ENCODE data around the gene MMEL1.
A peak's percentile ranks its signal among the peaks of the same experiment; 100 is the strongest.
"Not testable (repeated sequence)": the region's sequence is repeated elsewhere in the genome, so short reads cannot be mapped to it uniquely, and the experiment has no call there.

MMEL1 gene

DNA sequence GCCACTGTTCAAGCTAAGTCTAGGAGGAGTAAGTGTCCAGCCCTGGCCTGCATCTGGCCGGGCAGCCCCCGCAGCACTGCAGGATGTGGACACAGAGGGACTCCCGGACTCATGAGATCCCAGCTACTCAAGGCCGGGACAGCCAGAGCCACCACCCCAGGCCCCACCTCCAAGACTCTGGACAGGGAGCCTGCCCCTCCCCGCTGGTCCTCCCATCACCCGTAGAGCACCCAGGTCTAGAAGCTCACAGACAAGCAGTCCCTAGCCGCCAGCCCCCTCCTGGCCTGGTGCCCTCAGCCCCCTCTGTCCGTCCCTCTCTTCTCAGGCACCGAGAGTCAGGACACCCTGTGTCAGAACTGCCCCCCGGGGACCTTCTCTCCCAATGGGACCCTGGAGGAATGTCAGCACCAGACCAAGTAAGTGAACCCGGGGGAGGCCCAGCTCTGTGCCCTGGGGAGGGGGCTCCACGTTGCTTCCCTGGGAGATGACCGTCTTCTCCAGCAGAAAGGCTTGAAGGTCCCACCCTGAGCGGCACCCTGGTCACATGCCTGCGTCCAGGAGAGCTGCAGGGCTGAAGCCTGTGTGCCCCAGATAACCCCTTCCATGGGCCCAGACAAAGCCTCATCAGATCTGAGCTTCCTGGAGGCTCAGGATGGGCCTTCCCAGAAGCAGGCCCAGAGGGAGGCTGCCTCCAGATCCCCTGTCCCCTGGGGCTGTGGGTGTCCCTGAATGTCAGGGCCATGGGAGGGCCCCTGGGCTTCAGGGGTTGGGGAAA lies 72.3 kb downstream of the MMEL1 start:
- DNase-seq (ENCODE audit: extremely low read depth in 1 of 2, low read depth in 1 of 2) = no peak

DNA sequence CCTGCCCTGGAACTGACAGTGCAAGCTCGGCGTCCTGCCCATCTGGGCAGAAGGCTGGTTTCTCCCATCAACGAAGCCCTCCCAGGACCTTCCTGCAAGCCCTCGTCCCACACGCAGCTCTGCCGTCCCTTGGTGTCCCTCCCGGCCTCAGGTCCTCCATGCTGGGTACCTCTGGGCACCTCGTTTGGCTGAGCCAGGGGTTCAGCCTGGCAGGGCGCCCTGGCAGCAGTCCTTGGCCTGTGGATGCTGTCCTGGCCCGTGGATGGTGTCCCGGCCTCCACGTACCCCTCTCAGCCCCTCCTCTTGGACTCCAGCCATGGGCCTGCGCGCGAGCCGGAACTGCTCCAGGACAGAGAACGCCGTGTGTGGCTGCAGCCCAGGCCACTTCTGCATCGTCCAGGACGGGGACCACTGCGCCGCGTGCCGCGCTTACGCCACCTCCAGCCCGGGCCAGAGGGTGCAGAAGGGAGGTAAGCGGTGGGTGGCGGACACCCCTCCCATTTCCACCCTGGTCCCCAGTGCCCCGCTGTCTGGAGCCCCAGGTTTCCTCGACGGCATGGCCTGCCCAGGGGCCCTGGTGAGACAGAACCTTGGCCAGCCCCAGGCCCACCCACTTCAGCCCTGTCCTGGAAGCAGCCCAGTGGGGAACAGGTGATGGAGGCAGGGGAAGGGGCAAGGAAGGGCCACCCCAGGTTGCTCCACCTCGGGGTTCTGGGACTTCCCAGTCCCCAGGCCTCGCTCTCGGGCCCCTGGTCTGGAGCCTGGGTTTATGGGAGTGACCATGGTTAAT lies 73.1 kb downstream of the MMEL1 start:
- no peak for DNase-seq (ENCODE audit: extremely low read depth in 1 of 2, low read depth in 1 of 2)

DNA sequence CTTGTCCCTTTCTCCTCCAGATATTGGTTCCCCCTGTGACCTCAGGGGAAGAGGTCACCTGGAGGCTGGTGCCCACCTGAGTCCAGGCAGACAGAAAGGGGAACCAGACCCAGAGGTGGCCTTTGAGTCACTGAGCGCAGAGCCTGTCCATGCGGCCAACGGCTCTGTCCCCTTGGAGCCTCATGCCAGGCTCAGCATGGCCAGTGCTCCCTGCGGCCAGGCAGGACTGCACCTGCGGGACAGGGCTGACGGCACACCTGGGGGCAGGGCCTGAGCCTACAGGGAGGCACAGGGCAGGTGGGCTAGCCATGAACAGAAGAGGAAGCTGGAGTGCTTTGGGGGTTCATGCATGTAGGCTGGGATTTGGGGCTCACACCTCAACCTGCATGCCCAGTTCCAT lies 74.0 kb downstream of the MMEL1 start:
- DNase-seq (ENCODE audit: extremely low read depth in 1 of 2, low read depth in 1 of 2) = no peak

DNA sequence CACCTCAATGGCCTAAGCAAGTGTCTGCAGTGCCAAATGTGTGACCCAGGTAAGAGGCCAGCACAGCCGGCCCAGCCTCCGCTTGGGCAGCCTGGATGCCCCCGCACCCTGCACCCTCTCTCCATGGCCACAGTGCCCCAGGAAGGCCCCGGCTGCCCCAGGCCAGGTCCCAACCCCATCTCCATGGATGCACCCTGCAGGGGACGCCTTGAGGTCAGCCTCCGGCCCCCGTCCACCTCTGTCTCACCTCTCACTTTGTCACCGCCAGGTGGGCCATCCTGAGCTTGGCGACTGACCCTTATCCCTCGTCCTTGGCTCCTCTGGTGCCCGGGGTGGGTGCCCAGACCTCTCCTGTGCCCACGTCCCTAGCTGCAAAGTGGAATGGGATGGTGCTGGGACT lies 74.4 kb downstream of the MMEL1 start:
- DNase-seq (ENCODE audit: extremely low read depth in 1 of 2, low read depth in 1 of 2) = no peak

DNA sequence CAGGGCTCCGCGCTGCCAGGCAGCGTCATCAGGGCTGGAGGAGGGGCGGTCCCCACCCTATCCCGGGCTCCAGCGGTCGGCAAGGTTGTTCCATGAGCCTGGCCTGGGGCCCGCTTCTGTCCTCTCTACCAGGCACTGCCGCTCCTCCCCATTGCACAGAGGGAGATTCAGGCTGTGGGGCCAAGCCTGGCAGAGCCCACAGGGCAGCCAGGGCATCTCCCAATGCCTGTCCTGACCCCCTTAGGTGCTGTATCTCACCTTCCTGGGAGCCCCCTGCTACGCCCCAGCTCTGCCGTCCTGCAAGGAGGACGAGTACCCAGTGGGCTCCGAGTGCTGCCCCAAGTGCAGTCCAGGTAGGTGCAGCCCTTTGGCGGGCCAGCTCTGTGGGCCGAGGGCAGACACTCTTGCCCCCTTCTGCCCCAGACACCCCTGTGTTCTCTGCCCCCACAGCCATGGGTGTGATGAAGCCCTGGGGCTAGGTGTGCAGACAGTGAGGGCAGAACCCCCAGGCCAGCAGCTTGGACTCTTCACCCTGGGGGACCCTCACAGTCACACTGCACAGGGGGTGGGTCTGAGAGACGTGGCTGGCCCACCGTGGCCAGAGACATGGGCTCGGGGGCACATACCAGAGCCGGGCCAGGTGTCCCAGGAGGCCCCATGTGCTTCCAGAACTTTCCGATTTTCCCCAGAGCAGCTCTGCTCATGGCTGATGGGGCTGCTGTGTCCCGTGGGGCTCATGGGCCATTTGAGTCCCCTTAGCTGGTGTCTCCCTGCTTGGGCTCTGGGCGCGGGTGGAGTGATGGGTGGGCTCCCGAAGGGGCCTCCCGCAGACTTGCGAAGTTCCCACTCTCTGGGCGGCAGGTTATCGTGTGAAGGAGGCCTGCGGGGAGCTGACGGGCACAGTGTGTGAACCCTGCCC lies 75.1 kb downstream of the MMEL1 start:
- DNase-seq (ENCODE audit: extremely low read depth in 1 of 2, low read depth in 1 of 2) = no peak

DNA sequence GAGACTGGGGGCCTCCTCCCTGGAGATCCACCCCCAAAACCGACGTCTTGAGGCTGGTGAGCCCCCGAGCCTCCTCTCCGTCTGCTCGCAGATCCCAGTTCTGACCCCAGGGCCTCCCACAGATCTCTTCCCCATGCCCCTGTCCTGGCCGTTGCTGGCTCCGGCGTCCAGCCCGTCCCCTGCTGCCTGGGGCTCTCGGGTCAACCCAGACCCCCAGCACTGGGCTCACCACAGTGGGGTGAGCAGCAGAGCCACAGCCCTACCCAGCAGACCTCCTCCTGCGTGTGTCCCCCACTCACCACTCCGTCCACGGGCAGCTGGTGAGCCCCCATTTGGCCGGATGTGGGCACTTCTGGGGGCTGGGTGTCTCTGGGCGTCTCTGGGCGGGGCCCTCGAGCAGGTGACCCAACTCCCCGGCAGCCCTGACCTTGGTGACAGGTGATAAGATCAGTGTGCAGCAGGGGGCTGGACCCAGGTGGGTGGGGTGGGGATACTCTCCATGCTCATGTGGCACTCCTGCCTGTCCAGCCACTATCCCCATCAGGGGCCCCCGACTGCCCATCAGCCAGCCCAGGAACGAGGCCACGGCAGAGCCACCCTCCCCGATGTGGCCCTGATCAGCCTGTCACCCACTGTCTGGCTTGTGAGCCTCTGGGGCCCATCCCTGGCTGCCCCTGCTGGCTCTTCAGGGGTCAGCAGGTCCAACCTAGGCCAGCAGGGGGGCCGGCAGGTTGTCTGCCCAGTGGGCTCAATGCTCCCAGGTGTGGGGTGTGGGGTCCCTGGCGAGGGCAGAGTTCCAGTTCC lies 75.9 kb downstream of the MMEL1 start:
- peak in 1 of 2 donors; percentile 37 for DNase-seq (ENCODE audit: extremely low read depth in 1 of 2, low read depth in 1 of 2)

DNA sequence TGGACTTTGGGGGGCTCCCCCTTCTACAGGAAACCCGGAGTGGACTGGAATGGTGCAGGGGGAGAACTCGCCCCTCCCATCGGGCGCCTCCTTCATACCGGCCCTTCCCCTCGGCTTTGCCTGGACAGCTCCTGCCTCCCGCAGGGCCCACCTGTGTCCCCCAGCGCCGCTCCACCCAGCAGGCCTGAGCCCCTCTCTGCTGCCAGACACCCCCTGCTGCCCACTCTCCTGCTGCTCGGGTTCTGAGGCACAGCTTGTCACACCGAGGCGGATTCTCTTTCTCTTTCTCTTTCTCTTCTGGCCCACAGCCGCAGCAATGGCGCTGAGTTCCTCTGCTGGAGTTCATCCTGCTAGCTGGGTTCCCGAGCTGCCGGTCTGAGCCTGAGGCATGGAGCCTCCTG lies 76.5 kb downstream of the MMEL1 start, which contains the start of gene TNFRSF14:
TNFRSF14 (plus strand) TSS at position 95 of the 401 bp plus-strand sequence; CDS start at position 389, 294 bp downstream.
- DNase-seq (ENCODE audit: extremely low read depth in 1 of 2, low read depth in 1 of 2) = peak in 1 of 2 donors; percentile 57

DNA sequence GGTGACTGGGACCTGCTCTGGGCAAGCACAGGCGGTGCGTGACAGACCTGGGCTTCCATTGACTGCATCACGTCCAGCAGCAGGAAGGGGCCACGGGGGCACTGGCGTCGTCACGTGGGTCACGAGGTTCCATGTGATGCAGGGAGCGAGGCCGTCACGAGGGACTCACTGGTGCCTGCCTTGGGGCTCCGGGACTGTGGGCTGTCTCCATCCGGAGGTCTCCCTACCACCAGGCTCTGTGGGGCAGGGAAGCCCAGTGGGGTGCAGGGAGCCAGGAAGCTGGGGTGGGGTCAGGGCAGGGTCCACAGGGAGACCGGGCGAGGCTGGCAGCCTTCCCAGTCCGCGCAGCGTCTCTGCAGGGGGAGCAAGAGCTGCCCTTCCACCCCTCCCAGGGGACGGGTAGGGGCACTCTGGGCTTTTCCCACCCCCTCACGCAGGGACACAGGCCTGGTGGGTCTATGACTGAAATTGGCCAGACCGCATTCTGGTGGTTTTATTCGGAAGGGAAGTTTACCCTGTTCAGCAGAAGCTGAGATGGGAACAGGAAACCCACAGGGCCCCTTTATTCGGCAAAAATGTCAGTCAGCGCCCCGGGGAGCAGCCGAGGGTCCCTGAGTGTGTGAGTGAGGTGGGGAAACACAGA lies 77.1 kb downstream of the MMEL1 start:
- peak; percentile 71 to 81 for DNase-seq (ENCODE audit: extremely low read depth in 1 of 2, low read depth in 1 of 2)

DNA sequence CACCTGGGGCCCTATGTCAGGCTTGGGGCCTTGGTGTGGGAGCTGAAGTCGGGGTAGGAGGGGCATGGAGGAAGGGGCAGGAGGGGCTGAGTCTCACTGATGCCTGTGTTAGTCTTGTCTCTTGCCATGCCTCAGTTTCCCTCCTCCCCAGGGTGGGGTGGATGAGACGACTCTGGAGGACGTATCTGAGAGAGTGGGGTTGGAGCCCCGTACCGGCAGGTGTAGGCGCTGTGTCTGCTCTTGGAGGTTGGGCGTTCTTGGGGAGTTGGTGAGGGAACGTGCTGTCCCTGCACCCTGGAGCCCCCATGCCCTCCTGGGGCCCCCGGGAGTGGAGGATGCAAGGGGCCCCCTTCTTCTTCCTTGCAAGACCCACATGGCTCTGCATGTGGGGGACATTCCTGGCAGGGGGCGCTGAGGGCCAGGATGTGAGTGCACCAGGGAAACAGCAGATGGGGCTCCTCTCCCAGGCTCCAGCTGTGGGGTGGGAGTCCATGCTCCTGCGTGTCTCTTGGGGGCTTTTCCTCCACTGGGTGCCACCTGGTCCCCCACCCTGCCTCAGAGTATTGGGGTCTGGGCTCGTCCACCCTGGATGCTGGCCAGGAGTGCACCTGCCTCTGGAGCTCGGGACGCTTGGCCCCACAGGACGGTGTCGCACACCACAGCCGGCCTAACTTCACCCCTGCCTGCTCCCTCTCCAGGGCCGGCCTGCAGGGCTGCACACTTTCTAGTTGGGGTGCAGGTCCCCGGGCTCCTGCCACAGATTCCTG lies 78.0 kb downstream of the MMEL1 start:
- no peak for DNase-seq (ENCODE audit: extremely low read depth in 1 of 2, low read depth in 1 of 2)

DNA sequence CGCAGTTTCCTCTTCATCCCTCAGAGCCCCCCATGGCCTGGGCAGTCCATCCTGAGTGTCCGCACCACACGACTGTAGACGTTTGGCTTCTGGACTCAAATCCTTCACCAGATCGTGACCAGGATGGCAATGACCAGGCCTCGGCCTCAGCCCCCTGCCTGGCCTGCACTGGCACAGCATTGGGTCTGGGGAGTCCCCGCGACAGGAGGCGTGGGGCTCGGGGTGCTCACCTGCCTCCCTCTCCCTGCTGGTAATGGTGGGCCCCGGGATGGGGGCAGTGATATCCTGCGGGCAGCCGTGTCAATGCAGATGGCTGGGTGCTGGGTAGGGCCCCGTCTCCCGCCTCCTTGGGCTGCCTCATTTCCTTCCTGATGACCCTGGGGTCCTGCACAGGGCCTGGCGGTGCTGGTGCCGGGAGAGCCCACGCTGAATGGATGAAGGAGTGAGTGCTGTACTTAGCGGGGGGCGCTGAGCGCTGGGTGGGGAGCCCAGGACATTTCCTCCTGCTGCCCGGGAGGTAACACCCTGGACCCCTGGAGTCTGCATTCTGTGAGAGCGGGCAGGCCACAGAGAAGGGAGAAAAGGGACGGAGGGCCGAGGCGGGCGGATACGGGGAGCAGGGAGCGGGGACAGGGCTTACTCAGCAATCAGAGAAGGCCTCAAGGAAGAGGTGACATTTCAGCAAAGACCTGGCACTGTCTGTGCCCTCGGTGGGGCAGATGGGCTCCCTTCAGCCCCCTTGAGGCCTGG lies 78.8 kb downstream of the MMEL1 start:
- DNase-seq (ENCODE audit: extremely low read depth in 1 of 2, low read depth in 1 of 2) = no peak

DNA sequence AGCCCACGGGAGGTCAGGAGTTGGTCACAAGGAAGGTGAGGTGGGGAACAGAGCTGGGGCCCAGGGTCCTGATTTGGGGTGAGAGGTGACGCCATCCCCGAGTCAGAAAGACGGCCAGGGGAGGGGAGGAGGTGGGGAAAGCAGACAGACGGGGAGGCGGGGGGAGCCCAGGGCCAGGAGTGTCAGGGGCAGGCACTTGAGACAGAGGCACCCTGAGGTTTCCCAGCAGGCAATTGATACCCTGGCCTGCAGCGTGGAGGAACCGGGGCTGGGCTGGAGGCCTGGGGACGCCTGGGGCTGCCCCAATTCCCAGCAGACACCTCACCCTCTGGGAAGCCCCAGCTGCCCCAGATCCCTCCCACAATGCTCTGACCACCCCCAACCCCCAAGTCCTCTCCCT lies 79.7 kb downstream of the MMEL1 start:
- not testable (repeated sequence) for DNase-seq (ENCODE audit: extremely low read depth in 1 of 2, low read depth in 1 of 2)

DNA sequence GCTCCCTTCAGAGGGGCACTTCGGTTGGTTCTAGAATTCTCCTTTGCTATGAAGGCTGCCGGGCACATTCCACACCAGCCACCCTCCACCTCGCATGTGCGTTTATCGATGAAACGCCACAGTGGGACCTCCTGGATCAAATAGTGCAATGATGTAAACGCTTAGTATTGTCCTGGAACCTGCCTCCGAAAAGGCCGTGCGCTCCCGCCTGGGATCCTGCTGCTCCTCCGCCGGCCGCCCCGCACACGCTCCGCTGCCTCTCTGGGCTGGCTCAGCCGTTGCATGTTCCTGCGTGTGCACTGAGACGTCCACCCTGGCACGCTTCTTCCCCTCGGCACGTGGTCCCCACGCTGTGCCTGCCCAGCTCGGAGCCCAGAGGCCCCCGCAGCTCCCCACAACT lies 80.6 kb downstream of the MMEL1 start:
- no peak for DNase-seq (ENCODE audit: extremely low read depth in 1 of 2, low read depth in 1 of 2)

DNA sequence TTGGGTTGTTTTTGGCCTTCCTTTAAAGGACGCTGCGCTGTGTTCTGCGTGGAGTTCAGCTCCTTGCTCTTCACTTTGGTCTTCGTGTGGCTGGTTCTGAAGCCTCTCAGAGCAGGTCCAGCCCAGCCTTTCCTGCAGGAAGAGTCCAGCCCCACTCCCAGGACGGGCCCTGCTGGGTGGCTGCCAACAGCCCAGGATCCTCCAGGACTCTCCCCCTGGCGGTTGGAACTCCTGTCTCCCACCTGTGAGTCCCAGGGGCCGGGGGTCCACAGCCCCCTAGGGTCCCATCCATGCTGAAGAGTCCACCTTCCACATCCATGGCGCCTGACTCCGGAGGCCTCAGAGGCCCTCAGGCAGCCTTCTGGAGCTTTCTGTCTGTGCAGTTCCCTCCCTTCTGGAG lies 81.3 kb downstream of the MMEL1 start:
- DNase-seq (ENCODE audit: extremely low read depth in 1 of 2, low read depth in 1 of 2) = not testable (repeated sequence)

DNA sequence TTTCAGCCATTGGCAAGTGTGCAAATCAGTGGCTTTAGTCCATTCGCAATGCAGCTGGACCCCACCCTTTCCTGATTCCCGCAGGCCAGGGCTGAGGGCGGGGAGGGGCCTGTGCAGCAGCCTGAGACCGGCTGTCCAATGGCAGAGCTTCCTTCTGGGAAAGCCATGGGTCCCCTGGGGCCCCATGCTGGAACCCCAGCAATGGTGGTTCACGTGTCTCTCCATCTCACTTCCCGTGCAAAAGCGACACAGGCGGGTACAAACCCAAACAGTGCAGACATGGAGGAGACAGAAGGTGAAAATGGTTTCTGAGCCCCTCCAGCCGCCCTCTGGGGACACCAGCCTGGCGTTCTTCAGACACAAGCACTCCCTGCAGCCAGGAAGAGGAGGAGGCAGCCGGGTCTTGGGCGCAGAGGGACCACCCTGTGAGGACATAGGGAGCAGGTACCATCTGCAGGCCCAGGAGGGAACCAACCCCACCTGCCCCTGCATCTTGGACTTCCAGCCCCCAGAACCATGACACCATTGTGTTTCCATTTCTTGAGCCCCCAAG lies 82.4 kb downstream of the MMEL1 start:
- not testable (repeated sequence) for DNase-seq (ENCODE audit: extremely low read depth in 1 of 2, low read depth in 1 of 2)

DNA sequence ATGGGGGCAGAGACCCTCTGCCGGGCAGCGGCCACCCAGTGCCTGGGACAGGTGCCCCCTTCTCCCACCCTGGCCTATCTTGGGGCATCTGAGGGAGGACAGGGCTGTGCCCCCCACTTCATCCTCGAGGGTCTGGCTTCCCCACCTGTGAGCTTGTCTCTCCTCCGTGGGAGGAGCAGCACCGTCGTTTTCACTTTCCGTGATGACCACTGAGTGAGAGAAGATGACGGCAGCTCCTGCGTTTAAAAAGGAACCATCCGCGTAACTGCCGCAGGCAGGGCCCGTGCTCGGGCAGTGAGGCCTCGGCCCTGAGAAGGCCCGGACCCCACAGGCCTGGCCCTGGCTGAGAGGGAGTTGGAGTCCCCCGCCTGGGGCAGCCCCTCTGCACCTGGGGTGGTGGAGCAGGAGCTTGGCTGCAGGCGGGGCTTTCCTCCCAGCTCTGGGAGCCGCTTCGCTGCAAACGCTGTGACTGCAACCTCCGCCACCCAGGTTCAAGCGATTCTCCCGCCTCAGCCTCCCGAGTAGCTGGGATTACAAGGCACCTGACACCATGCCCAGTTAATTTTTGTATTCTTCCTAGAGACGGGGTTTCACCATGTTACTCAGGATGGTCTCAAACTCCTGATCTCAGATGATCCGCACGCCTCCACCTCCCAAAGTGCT lies 83.3 kb downstream of the MMEL1 start:
- DNase-seq (ENCODE audit: extremely low read depth in 1 of 2, low read depth in 1 of 2) = not testable (repeated sequence)

DNA sequence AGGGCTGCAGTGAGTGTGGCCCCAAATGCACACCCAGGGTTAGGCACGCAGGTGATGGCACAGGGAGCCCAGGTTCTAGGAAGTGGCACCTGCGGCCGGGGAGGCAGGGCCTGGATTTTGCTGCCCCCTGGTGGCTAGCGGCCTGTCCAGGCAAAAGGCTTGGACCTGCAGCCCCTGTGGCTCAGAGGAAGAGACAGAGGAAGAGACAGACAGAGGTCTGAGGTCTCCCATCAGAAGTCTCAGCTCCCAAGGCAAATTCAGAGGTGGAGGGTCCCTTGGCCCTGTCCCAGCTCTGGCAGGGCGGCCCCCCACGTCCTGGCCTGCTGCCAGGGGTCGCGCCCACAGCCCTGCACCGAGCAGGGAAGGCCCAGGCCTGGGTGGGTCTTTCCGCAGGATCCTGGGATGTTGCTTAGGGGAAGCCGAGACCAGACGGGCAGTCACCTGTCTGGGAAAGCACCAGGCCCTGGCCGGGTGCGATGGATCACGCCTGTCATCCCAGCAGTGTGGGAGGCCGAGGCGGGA lies 84.7 kb downstream of the MMEL1 start:
- peak; percentile 67 to 77 for DNase-seq (ENCODE audit: extremely low read depth in 1 of 2, low read depth in 1 of 2)
